Astrocyte of the spinal cord (primary cell): ENCODE data around the gene CAMK2D.
A peak's percentile ranks its signal among the peaks of the same experiment; 100 is the strongest.

Source experiments
- DNase-seq: peaks from one replicate; pipeline ENCODE4 v3.0.0; 2011; ENCODE audit warnings: low read depth, low spot score
- H3K4me3 ChIP-seq: 2 replicates; pipeline ENCODE4 v1.5.1; 2011; ENCODE audit warnings: low read depth, mild to moderate bottlenecking, low read length, moderate library complexity
- in situ Hi-C: cut with HindIII; loops from 2 replicates; pipeline ENCODE4 v1.10.0; 2017; ENCODE audit warnings: low sequenced_read_pairs
- TF ChIP-seq, protein P1 (sequence below): IDR thresholded peaks from 2 replicates; pipeline ENCODE4 v1.5.1; 2012; ENCODE audit warnings: low read depth, mild to moderate bottlenecking, low read length, inconsistent platforms

The CAMK2D gene

DNA sequence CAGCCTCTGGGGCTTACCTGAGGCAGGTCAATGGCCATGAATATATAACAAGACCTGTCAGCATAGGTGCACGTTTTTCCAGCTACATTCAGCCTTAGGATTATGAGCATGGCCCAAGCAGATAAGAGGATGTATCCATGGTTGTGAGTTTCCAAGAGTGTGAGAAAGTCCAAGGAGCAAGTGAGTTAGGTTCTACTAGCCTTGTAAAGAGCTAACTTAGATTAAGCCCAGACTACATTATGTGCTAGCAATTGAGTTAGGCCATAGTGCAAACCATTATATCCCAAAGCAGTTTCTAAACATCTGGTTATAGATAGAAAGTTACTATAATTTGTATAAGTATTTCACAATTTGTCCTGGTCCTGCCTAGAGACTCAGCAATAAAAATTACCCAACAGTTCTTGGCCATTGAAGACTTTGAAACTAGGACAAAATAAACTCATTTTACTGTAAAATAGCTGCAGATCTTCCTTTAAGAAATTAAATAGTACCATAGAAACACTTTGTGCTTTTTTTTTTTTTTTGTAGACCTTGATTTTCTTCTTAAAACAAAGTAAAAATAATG, 312.0 kb downstream of the CAMK2D start:
- TF ChIP-seq, protein P1, sequence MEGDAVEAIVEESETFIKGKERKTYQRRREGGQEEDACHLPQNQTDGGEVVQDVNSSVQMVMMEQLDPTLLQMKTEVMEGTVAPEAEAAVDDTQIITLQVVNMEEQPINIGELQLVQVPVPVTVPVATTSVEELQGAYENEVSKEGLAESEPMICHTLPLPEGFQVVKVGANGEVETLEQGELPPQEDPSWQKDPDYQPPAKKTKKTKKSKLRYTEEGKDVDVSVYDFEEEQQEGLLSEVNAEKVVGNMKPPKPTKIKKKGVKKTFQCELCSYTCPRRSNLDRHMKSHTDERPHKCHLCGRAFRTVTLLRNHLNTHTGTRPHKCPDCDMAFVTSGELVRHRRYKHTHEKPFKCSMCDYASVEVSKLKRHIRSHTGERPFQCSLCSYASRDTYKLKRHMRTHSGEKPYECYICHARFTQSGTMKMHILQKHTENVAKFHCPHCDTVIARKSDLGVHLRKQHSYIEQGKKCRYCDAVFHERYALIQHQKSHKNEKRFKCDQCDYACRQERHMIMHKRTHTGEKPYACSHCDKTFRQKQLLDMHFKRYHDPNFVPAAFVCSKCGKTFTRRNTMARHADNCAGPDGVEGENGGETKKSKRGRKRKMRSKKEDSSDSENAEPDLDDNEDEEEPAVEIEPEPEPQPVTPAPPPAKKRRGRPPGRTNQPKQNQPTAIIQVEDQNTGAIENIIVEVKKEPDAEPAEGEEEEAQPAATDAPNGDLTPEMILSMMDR: no peak
- no peak for DNase-seq
- in situ Hi-C loops: no loop called here
- no peak overlapping the region for H3K4me3 ChIP-seq

DNA sequence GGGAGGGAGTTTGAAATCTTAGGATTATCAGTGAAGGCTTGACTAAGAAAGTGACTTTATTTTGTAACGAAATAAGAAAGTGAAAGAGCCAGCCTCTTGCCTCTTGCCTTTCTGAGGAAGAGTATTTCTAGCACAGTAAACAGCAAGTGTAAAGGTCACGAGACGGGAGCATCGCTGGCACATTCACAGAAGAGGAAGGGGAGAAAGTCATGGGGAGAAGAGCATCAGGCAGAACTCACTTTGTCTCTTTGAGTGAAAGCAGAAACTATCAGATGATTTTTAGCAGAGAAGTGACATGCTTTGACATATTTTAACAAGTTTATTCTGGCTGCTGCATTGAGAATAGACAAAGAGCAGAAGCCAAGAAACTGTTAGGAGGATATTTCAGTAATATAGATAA, 313.8 kb downstream of the CAMK2D start:
- in situ Hi-C loops: no loop called here
- DNase-seq: no peak
- H3K4me3 ChIP-seq: no peak overlapping the region
- TF ChIP-seq, protein P1: no peak

DNA sequence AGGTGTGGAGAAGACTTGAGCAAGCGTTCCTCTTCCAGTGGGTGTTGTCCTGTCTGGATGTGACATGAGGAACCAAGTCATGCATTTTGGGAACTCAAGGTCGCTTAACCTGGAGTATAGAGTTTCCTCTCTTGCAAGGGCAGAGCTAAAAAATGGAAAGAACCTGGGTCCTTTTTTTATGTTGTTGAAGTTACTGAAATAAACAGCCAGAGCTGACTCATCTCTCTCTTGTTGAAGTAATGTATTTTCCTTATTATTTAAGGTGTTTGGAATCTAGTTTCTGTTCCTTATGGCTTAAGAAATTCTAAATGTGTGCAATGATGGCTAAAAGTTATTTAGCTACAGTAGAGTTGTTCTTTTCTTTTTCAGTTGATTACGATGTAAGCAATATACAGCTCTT, 314.5 kb downstream of the CAMK2D start:
- in situ Hi-C loops: no loop called here
- TF ChIP-seq, protein P1: no peak

DNA sequence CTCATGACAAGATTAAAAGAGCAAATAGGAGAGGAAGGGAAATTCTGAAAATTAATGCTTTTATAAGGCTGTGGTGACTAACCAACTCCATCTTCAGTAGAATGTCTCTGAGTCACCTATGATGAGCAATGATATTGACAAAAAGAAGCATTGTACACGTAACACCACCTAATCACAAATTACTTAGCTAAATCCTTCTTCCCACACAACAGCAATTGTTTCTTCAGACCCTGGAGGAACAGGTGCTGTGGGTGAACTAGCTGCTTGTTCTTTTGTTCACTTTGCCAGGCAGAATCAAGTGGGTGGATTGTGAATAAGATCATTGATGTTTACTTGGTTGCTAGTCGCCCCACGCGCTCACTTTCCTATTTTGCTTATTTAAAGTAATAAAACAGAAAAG, 315.5 kb downstream of the CAMK2D start:
- TF ChIP-seq, protein P1: no peak
- no peak overlapping the region for H3K4me3 ChIP-seq
- in situ Hi-C loops: no loop called here
- DNase-seq: peak; percentile 81

More for the DNA sequence above, 314.5 kb downstream of the CAMK2D start:
- no peak overlapping the region for H3K4me3 ChIP-seq
- DNase-seq: no peak

DNA sequence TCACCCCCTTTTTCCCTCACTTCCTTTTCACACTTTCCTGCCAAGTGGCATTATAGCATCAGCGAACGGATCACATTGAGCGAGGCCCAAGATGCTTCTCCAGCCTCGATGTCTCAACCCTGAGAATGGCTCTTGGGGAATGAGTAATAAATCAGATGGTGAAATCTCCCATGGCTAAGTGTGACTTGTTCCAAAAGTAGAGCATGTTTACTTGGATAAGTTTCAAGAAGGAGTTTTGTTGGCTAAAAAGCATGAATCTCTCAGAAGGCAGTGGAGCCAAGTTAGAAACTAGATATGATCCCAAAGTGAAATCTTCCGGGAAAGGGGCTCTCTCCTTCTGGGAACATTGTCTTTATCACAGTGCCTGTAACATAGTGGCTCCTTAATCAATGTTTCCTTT, 316.3 kb downstream of the CAMK2D start:
- DNase-seq: peak; percentile 88
- TF ChIP-seq, protein P1: no peak
- H3K4me3 ChIP-seq: no peak overlapping the region
- in situ Hi-C loops: no loop called here

DNA sequence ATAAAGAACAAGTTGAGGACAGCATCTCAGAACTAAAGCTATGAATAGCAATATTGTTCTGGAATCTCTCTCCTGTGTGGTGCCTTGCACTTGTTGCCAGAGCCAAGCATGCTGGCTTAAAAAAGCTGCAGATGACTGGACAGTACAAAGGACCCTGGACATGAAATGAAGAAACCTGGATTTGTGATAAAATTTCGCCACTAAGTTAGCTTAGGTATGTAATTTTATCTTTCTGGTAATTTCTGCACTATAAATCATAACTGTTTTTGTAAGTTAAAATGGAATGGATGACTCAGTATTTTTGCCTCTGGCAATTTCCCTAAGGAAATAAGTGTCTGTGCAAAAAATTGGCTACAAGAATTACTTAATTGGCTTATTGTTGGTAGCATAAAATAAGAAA, 317.2 kb downstream of the CAMK2D start:
- TF ChIP-seq, protein P1: no peak
- H3K4me3 ChIP-seq: no peak overlapping the region
- in situ Hi-C loops: no loop called here
- peak; percentile 70 for DNase-seq

DNA sequence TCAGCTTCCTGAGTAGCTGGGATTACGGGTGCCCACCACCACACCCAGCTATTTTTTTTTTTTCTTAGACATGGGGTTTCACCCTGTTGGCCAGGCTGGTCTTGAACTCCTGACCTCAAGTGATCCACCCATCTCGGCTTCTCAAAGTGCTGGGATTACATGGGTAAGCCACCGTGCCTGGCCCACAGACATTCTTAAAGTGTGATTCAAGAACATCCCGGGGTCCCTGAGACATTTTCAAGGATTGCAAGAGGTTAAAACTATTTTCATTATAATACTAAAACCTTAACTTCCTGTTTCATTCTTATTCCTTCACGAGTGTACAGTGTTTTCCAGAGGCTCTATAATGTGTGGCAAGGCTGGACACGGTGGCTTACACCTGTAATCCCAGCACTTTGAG, 318.7 kb downstream of the CAMK2D start:
- in situ Hi-C loops: no loop called here
- peak; percentile 27 for DNase-seq
- TF ChIP-seq, protein P1: no peak
- H3K4me3 ChIP-seq: no peak overlapping the region
